GM10248 (cell line): ENCODE data around the gene NTM.

Experiments
- CTCF ChIA-PET: fragments of 300-600 bp; sonication (Branson Sonifier 250); formaldehyde crosslinking; extraction: SDS; loops from one replicate; lab custom pipeline; 2021; ENCODE audit warnings: antibody characterized with exemption; lab: Yijun Ruan, JAX
- POLR2A ChIA-PET: fragments of 350-650 bp; sonication (Branson Sonifier 250); formaldehyde crosslinking; extraction: SDS; loops from one replicate; lab custom pipeline; 2020; ENCODE audit warnings: antibody characterized with exemption; lab: Yijun Ruan, JAX
- DNase-seq: peaks from one replicate; pipeline ENCODE4 v3.0.0; 2012; ENCODE audit errors: extremely low spot score
- CTCF ChIP-seq: IDR thresholded peaks from 2 replicates; pipeline ENCODE4 v1.5.1; 2012; ENCODE audit warnings: mild to moderate bottlenecking, low read depth; ENCODE audit errors: extremely low read depth, missing control alignments, control extremely low read depth

NTM gene

DNA sequence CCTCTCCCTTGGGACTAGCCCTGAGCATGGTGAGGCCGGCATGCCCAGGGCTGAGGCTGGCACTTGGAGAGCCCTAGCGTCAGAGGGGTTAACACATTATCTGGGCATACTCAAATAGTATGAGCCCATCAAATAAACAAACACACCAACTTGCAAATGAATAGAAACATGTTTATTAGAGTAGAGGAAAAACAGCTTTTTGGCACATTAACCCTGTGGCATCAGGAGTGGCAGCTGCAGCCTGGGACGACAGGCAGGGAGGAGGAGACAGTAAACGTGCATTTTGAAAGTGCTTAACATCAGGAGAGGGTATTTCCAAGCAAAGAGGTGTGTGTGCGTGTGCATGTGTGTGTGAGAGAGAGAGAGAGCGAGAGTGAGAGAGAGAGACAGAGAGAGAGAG is 684.9 kb downstream of the NTM start:
- POLR2A ChIA-PET = no interaction called here
- no peak for DNase-seq
- no peak for TF ChIP-seq CTCF
- CTCF ChIA-PET = interaction anchor here (1.1 to 1.5 kb wide), 3 partner anchors 8 to 39 kb away, joined by 3 to 4 read pairs (median 3); no protein-coding TSS in a partner anchor

DNA sequence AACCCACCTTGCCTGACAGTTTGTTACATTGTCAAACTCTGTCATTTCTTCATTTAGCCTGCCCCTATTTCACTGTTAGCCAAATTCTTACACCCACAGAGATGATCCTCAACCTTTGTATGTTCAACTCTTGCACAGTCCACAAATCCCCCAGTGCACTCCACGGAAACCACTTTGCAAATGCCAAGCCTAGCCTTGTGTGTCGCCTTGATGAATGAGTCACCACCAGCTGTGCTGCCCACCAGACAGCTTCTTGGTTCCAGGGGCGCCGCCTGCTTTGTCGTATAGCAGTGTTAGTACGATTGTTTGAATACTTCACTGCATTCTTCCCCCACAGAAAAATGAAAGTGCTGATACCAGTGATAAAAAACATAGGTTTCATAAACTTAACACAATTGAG is 686.3 kb downstream of the NTM start:
- CTCF ChIA-PET = interaction anchor here (1.5 kb wide), 1 partner anchor 9 kb away, joined by 4 read pairs; no protein-coding TSS in a partner anchor
- no peak for TF ChIP-seq CTCF
- POLR2A ChIA-PET = no interaction called here
- no peak for DNase-seq

DNA sequence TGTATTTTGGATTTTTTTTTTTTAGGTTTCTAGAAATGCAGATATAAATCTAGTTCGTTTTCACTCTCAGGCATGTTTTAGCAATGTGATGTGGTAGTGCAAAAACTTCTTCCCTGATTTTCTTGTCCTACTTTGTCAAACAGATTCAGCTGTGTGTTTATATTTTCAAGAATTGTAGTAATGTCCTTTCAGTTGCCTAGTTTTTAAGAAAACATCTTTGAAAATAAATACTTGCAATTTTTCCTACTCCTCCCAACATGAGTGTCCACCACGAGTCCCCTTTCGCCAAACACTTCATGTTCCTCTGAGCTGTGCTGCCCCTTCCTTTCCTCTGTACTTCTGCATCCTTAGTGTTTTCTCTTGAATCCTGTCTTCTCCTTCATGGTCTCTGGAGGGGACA is 686.9 kb downstream of the NTM start:
- ChIA-PET CTCF (interaction anchor here (0.8 kb wide), 1 partner anchor 36 kb away, joined by 3 read pairs; no protein-coding TSS in a partner anchor), POLR2A (no interaction called here)
- no peak for TF ChIP-seq CTCF
- no peak for DNase-seq

- no peak for DNase-seq
- ChIA-PET POLR2A (no interaction called here), CTCF (no interaction called here)
- no peak for TF ChIP-seq CTCF
Measured at GRCh38 chr11:132058211-132058772, 687.9 kb downstream of the NTM start.

- TF ChIP-seq CTCF = no peak
- CTCF ChIA-PET = no interaction called here
- POLR2A ChIA-PET = no interaction called here
Measured at GRCh38 chr11:132060567-132060966, 690.2 kb downstream of the NTM start.

GRCh38 chr11:132062031-132062430 is 691.6 kb downstream of the NTM start:
- no peak for TF ChIP-seq CTCF
- DNase-seq = no peak
- ChIA-PET POLR2A (no interaction called here), CTCF (no interaction called here)

More at GRCh38 chr11:132060567-132060966, 690.2 kb downstream of the NTM start:
- no peak for DNase-seq
